C4-2B (cell line): Measurements from ENCODE around the gene CTSS.

Experiments
- CTCF ChIP-seq: fragments of 450-650 bp; conservative IDR thresholded peaks from 2 replicates; pipeline ENCODE4 v1.5.1; 2017; ENCODE audit warnings: mild to moderate bottlenecking
- ZFX ChIP-seq: fragments of 450-650 bp; IDR thresholded peaks from 2 replicates; pipeline ENCODE4 v1.6.1; 2017

- no peak for TF ChIP-seq CTCF
- no peak for TF ChIP-seq ZFX
Measured at GRCh38 chr1:150683914-150684313, 81.7 kb downstream of the CTSS start.
